ENCODE data around the gene MSX1. TPM values are rescaled to one million over a fixed set of nuclear protein-coding genes. Genes with fewer than 3 reads are reported as not detected.

The MSX1 gene
- polyA plus RNA-seq, 5 donors, result 1.1 to 2.2 (median 1.5) TPM

GRCh38 chr4:4838936-4839810, 20.3 kb upstream of the MSX1 start:
- DNase-seq, result no peak

- no peak for DNase-seq
Observed at GRCh38 chr4:4840351-4840750, 19.1 kb upstream of the MSX1 start.

- no peak for DNase-seq
Observed at GRCh38 chr4:4841156-4841555, 18.3 kb upstream of the MSX1 start.

GRCh38 chr4:4842476-4843441, 16.7 kb upstream of the MSX1 start:
- DNase-seq, result no peak

- DNase-seq, result no peak
Observed at GRCh38 chr4:4843635-4844291, 15.7 kb upstream of the MSX1 start.

- no peak for DNase-seq
Observed at GRCh38 chr4:4845027-4845426, 14.4 kb upstream of the MSX1 start.

- DNase-seq, result no peak
Observed at GRCh38 chr4:4847011-4847410, 12.5 kb upstream of the MSX1 start.

- DNase-seq, result no peak
Observed at GRCh38 chr4:4848540-4848939, 10.9 kb upstream of the MSX1 start.

- DNase-seq, result no peak
Observed at GRCh38 chr4:4849106-4849505, 10.4 kb upstream of the MSX1 start.

- no peak for DNase-seq
Observed at GRCh38 chr4:4849524-4850193, 9.8 kb upstream of the MSX1 start.

- no peak for DNase-seq
Observed at GRCh38 chr4:4851081-4851480, 8.4 kb upstream of the MSX1 start.

- DNase-seq, result no peak
Observed at GRCh38 chr4:4851906-4852305, 7.6 kb upstream of the MSX1 start.

GRCh38 chr4:4852591-4853362, 6.7 kb upstream of the MSX1 start:
- DNase-seq, result no peak

- DNase-seq, result no peak
Observed at GRCh38 chr4:4853371-4853823, 6.1 kb upstream of the MSX1 start.

GRCh38 chr4:4853921-4854648, 5.4 kb upstream of the MSX1 start:
- no peak for DNase-seq

- DNase-seq, result no peak
Observed at GRCh38 chr4:4854649-4855295, 4.7 kb upstream of the MSX1 start.

GRCh38 chr4:4855301-4856070, 4.0 kb upstream of the MSX1 start:
- no peak for DNase-seq

Measured in right lung (tissue), 5 donors.